Suprapubic skin (tissue), 4 donors: ENCODE data around the gene PLXNA1. TPM values are rescaled to one million over a fixed set of nuclear protein-coding genes. Genes with fewer than 3 reads are reported as not detected.

Experiments used
- DNase-seq, 2 donors: peaks; one replicate each; pipeline ENCODE4 v3.0.0-alpha.2; 2019; ENCODE audit warnings: low spot score in 2 of 2
- H3K27ac ChIP-seq: fragments of 200-600 bp; sonication (generic); one replicate; pipeline ENCODE4 v1.5.1; 2019
- H3K27me3 ChIP-seq: fragments of 200-600 bp; sonication (generic); one replicate; pipeline ENCODE4 v1.5.1; 2019
- H3K36me3 ChIP-seq: fragments of 200-600 bp; sonication (generic); one replicate; pipeline ENCODE4 v1.5.1; 2019
- H3K4me1 ChIP-seq: fragments of 200-600 bp; sonication (generic); one replicate; pipeline ENCODE4 v1.5.1; 2019
- H3K4me3 ChIP-seq: fragments of 200-600 bp; sonication (generic); one replicate; pipeline ENCODE4 v1.5.1; 2019; ENCODE audit warnings: mild to moderate bottlenecking
- H3K9me3 ChIP-seq: fragments of 200-600 bp; sonication (generic); one replicate; pipeline ENCODE4 v1.5.1; 2019
- EP300 ChIP-seq: sonication (generic); formaldehyde crosslinking; IDR thresholded peaks from one replicate; pipeline ENCODE4 v1.6.1; 2017; ENCODE audit warnings: antibody characterized with exemption
- POLR2A ChIP-seq, 2 donors: fragments of 450-650 bp; IDR thresholded peaks; one replicate each; pipeline ENCODE4 v1.6.1; 2017; ENCODE audit warnings: antibody characterized with exemption in 2 of 2, mild to moderate bottlenecking in 2 of 2, moderate library complexity in 2 of 2
- POLR2AphosphoS5 ChIP-seq, 3 donors: sonication (generic); formaldehyde crosslinking; IDR thresholded peaks; one replicate each; pipeline ENCODE4 v1.6.1; 2017; ENCODE audit warnings: antibody characterized with exemption in 3 of 3
- WGBS: methylation state at CpG from one replicate; pipeline ENCODE4 v1.1.5; 2018; 5-methylcytosine and 5-hydroxymethylcytosine counted together
- total RNA-seq, 4 donors: library from RNA; depleted of rRNA; stranded (reverse); fragments of >200 nt; gene quantifications; one replicate each; pipeline ENCODE4 v1.1.0, GENCODE V29; 2016
- TF ChIP-seq, protein P1 (sequence below), 2 donors: fragments of 200-600 bp in 1 of 2; fragments of 450-650 bp in 1 of 2; sonication (generic) in 1 of 2; IDR thresholded peaks; one replicate each; pipeline ENCODE4 v1.5.1; 2016 to 2019; ENCODE audit warnings: antibody characterized with exemption in 2 of 2, mild to moderate bottlenecking in 1 of 2, moderate library complexity in 1 of 2

The PLXNA1 gene
- total RNA-seq, 4 donors from 2014 or later = 48.4 to 77.9 (median 59.4) TPM

DNA sequence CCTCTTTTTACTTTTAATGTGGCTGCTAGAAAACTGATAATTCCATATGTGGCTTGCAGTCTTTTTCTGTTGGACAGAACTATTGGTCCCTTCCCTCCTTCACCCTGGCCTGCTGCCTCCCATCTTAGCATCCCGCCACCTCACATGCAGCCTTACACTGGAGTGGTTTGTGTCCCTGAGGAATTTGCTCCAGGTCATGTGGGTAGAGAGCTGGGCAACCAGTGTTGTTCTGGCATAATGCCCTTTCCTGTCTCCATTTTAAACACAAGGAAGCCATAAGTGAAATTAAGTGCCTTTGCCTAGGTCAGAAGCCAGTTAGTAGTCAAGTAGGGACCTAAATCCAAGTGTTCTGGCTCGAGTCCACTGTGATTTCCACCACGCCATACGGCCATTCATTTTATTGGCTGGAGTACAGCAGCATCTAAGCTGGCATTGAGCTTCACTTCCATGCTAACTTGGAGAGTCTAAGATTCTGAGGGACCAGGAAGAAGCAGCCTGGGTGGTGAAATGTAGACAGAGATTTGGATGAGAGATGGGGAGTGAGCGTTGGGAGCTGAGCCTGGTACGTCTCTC, 46.0 kb upstream of the PLXNA1 start:
- TF ChIP-seq POLR2A (IDR thresholded peaks at IDR 0.05) = no peak
- TF ChIP-seq POLR2AphosphoS5 (IDR thresholded peaks at IDR 0.05) = no peak
- TF ChIP-seq, protein P1, sequence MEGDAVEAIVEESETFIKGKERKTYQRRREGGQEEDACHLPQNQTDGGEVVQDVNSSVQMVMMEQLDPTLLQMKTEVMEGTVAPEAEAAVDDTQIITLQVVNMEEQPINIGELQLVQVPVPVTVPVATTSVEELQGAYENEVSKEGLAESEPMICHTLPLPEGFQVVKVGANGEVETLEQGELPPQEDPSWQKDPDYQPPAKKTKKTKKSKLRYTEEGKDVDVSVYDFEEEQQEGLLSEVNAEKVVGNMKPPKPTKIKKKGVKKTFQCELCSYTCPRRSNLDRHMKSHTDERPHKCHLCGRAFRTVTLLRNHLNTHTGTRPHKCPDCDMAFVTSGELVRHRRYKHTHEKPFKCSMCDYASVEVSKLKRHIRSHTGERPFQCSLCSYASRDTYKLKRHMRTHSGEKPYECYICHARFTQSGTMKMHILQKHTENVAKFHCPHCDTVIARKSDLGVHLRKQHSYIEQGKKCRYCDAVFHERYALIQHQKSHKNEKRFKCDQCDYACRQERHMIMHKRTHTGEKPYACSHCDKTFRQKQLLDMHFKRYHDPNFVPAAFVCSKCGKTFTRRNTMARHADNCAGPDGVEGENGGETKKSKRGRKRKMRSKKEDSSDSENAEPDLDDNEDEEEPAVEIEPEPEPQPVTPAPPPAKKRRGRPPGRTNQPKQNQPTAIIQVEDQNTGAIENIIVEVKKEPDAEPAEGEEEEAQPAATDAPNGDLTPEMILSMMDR (IDR thresholded peaks at IDR 0.05) = no peak
- TF ChIP-seq EP300 = no peak
- Histone ChIP-seq H3K27ac (no peak overlapping the region), H3K4me1 (peaks cover 31% of the 10 kb centered on the region), H3K27me3 (no peaks in the 10 kb centered on the region), H3K36me3 (no peaks in the 10 kb centered on the region), H3K4me3 (no peak overlapping the region), H3K9me3 (no peaks in the 10 kb centered on the region)
- WGBS = 90% methylated on average over 6 of the region's 6 CpGs
- no peak for DNase-seq

DNA sequence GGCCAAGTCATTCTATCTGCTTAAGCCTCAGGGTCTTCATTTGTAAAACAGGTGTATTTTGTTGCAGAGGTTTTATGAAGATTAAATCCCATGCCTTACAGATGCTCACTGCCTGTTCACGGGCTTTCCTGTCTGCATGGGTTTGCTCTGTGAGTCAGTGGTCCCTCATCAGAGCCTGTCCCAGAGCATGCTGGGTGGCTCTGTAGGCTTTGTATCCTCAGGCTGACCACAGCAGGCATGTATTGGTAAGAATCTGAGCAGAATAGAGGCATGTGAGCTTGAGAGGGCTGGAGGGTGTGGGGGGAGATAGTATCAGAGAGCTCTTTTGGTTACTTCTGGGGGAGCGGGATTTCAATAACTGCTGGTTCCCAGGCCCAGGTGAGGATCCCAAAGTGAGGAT, 45.4 kb upstream of the PLXNA1 start:
- Histone ChIP-seq H3K27me3 (no peaks in the 10 kb centered on the region), H3K36me3 (no peaks in the 10 kb centered on the region), H3K9me3 (no peaks in the 10 kb centered on the region), H3K27ac (no peak overlapping the region), H3K4me3 (no peak overlapping the region), H3K4me1 (peaks cover 25% of the 10 kb centered on the region)
- no peak for TF ChIP-seq POLR2AphosphoS5 (IDR thresholded peaks at IDR 0.05)
- TF ChIP-seq POLR2A (IDR thresholded peaks at IDR 0.05) = no peak
- TF ChIP-seq EP300 = no peak
- TF ChIP-seq, protein P1 (IDR thresholded peaks at IDR 0.05) = no peak
- 92% methylated on average over 2 of the region's 2 CpGs for WGBS
- DNase-seq = no peak

DNA sequence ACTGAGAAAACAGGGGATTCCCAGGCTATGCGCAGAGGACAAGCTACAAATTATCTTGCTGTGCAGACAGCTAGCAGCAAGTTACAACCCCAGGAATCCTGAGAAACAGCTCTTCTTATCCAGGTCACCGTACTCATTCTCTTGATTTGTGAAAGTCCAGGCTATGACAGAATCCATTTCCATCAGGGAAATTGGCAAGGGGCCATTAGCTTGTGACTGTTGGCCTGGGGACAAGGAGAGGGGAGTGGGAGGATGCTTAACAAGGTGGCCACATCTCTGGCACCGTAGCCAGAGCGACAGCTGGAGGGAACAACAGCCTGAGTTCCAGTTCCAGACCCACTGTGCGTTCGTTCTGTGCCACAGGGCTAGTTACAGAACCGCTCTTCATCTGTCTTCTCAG, 44.9 kb upstream of the PLXNA1 start:
- WGBS = 62% methylated on average over 7 of the region's 7 CpGs
- Histone ChIP-seq H3K4me3 (no peak overlapping the region), H3K4me1 (peaks cover 22% of the 10 kb centered on the region), H3K27me3 (no peaks in the 10 kb centered on the region), H3K27ac (no peak overlapping the region), H3K36me3 (no peaks in the 10 kb centered on the region), H3K9me3 (no peaks in the 10 kb centered on the region)
- no peak for DNase-seq
- TF ChIP-seq POLR2AphosphoS5 (IDR thresholded peaks at IDR 0.05) (no peak), EP300 (no peak), POLR2A (IDR thresholded peaks at IDR 0.05) (no peak)
- TF ChIP-seq, protein P1 (IDR thresholded peaks at IDR 0.05) = no peak

DNA sequence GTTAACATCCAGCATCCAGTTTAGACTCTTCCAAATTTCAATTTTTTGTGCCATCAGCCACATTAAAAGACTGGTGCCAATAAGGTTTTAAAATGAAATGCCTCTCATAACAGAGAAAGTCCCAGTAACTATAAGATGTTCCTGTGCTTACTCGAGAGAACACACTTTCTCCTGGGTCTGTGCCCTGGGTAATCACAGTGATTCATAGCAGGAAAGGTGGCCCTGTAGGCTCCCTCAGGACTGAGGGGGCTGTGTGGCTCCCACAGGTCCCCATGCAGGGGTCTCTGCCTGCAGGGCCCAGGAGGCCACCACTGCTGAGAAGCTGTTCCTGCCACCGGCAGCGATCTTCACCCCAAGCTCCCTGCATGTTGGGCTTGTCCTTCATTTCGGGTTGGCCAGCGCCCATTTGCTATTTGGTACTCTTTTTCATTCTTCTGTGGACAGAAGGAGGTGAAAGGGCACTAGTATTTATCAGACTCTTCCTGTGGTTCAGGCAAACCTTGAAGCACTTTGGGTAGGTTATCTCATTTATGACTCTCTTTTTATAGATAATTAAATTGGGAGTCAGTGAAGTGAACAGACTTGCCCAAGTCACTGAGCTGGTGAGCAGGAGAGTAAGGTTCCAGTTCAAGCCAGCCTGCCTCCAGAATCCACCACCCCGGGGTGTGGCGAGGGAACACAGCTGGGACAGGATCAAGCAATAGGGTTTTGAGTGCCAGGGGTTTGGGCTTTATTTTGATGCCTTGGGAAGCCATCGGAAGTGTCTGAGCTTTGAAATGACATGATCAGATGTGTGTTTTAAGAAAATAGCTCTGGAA, 44.2 kb upstream of the PLXNA1 start:
- Histone ChIP-seq H3K4me3 (no peak overlapping the region), H3K27me3 (no peaks in the 10 kb centered on the region), H3K4me1 (peaks cover 22% of the 10 kb centered on the region), H3K27ac (no peak overlapping the region), H3K36me3 (no peaks in the 10 kb centered on the region), H3K9me3 (no peaks in the 10 kb centered on the region)
- DNase-seq = no peak
- WGBS = 65% methylated on average over 8 of the region's 8 CpGs
- no peak for TF ChIP-seq POLR2AphosphoS5 (IDR thresholded peaks at IDR 0.05)
- TF ChIP-seq EP300 = no peak
- TF ChIP-seq, protein P1 (IDR thresholded peaks at IDR 0.05) = no peak
- no peak for TF ChIP-seq POLR2A (IDR thresholded peaks at IDR 0.05)

DNA sequence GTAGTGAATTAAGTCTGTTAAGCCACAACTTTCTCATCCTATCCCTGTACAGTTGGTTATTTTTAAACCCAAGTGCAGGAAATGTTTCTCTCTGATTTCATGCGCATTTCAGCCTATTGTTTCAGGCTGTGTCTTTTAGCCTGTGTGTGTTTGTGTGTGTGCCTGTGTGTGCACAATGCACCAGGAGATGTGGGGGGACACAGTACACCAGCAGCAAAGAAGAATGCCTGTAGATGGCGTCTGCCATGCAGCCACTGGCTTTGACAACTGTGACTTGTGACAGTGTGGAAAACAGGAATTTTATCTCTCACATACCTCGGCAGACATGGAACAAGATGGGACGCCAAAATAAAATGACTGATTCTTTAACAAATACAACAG, 43.6 kb upstream of the PLXNA1 start:
- Histone ChIP-seq H3K9me3 (no peaks in the 10 kb centered on the region), H3K4me1 (peaks cover 22% of the 10 kb centered on the region), H3K36me3 (no peaks in the 10 kb centered on the region), H3K4me3 (no peak overlapping the region), H3K27me3 (no peaks in the 10 kb centered on the region), H3K27ac (no peak overlapping the region)
- no peak for DNase-seq
- no peak for TF ChIP-seq POLR2A (IDR thresholded peaks at IDR 0.05)
- 48% methylated on average over 4 of the region's 4 CpGs for WGBS
